Neural cell (in vitro differentiated cells): ENCODE results near the gene RASIP1. TPM values are rescaled to one million over a fixed set of nuclear protein-coding genes. Genes with fewer than 3 reads are reported as not detected.
A peak's percentile ranks its signal among the peaks of the same experiment; 100 is the strongest.

Experiments
- H2AFZ ChIP-seq: fragments of 200-600, 300-800 bp; sonication (generic), shearing (Covaris generic); 2 replicates; pipeline ENCODE4 v1.6.0; 2014; ENCODE audit warnings: low read depth, mild to moderate bottlenecking, antibody characterized with exemption, low read length, moderate library complexity
- H3F3A ChIP-seq: fragments of 200-600 bp; shearing (Covaris generic); 2 replicates; pipeline ENCODE4 v1.6.1; 2016; ENCODE audit warnings: mild to moderate bottlenecking, moderate library complexity, mixed read lengths, antibody characterized with exemption, low read length; ENCODE audit not compliant: insufficient read depth, poor library complexity, severe bottlenecking
- H3K27ac ChIP-seq: fragments of 200-600, 300-800 bp; sonication (generic), shearing (Covaris generic); 2 replicates; pipeline ENCODE4 v1.5.1; 2014; ENCODE audit warnings: mild to moderate bottlenecking, low read length, moderate library complexity
- H3K27me3 ChIP-seq: fragments of 300-800, 200-600 bp; sonication (generic), shearing (Covaris generic); 2 replicates; pipeline ENCODE4 v1.6.0; 2014; ENCODE audit warnings: mild to moderate bottlenecking, low read depth, low read length, moderate library complexity; ENCODE audit not compliant: insufficient read depth
- H3K36me3 ChIP-seq: fragments of 300-800, 200-600 bp; sonication (generic), shearing (Covaris generic); 2 replicates; pipeline ENCODE4 v1.5.1; 2014; ENCODE audit warnings: mild to moderate bottlenecking, antibody characterized with exemption, low read length, moderate library complexity; ENCODE audit not compliant: insufficient read depth
- H3K4me2 ChIP-seq: fragments of 300-800, 200-600 bp; sonication (generic), shearing (Covaris generic); 2 replicates; pipeline ENCODE4 v1.6.0; 2014; ENCODE audit warnings: mild to moderate bottlenecking, low read length
- H3K4me3 ChIP-seq: fragments of 300-800, 200-600 bp; sonication (generic), shearing (Covaris generic); 2 replicates; pipeline ENCODE4 v1.5.1; 2014; ENCODE audit warnings: mild to moderate bottlenecking, low read length, moderate library complexity
- H3K79me2 ChIP-seq: fragments of 200-600 bp; shearing (Covaris generic); replicated peaks from 2 replicates; pipeline ENCODE4 v1.6.0; 2014; ENCODE audit warnings: mild to moderate bottlenecking, low read length, moderate library complexity; ENCODE audit not compliant: insufficient read depth
- H3K9ac ChIP-seq: fragments of 300-800, 200-600 bp; sonication (generic), shearing (Covaris generic); 2 replicates; pipeline ENCODE4 v1.6.1; 2016; ENCODE audit warnings: mild to moderate bottlenecking, low read length, mixed read lengths
- H3K9me2 ChIP-seq: fragments of 200-600 bp; shearing (Covaris generic); 2 replicates; pipeline ENCODE4 v1.6.1; 2016; ENCODE audit warnings: mild to moderate bottlenecking, low read length, mixed read lengths; ENCODE audit not compliant: insufficient read depth
- H3K9me3 ChIP-seq: fragments of 200-600, 300-800 bp; sonication (generic), shearing (Covaris generic); 2 replicates; pipeline ENCODE4 v1.6.1; 2016; ENCODE audit warnings: mild to moderate bottlenecking, mixed run types, low read length, moderate library complexity, mixed read lengths
- H4K20me1 ChIP-seq: fragments of 200-600 bp; shearing (Covaris generic); 2 replicates; pipeline ENCODE4 v1.6.1; 2016; ENCODE audit warnings: mild to moderate bottlenecking, mixed run types; ENCODE audit not compliant: insufficient read depth
- CTCF ChIP-seq: fragments of 450-650 bp; IDR thresholded peaks from 2 replicates; pipeline ENCODE4 v1.5.1; 2014; ENCODE audit warnings: antibody characterized with exemption, mild to moderate bottlenecking, moderate library complexity; ENCODE audit not compliant: poor library complexity, severe bottlenecking
- EP300 ChIP-seq: fragments of 450-650 bp; conservative IDR thresholded peaks from 2 replicates; pipeline ENCODE4 v1.6.1; 2014; ENCODE audit warnings: antibody characterized with exemption, mild to moderate bottlenecking, moderate library complexity; ENCODE audit not compliant: poor library complexity, severe bottlenecking
- EZH2 ChIP-seq: fragments of 200-600, 300-800 bp; shearing (Covaris generic), sonication (generic); IDR thresholded peaks from 2 replicates; pipeline ENCODE4 v1.6.1; 2014; ENCODE audit warnings: antibody characterized with exemption, low read length, borderline replicate concordance, mild to moderate bottlenecking; ENCODE audit not compliant: insufficient read depth, poor library complexity, severe bottlenecking
- POLR2AphosphoS5 ChIP-seq: IDR thresholded peaks from 2 replicates; pipeline ENCODE4 v1.6.1; 2012
- RAD21 ChIP-seq: fragments of 450-650 bp; conservative IDR thresholded peaks from 2 replicates; pipeline ENCODE4 v1.6.1; 2014; ENCODE audit warnings: antibody characterized with exemption, mild to moderate bottlenecking, moderate library complexity
- REST ChIP-seq: IDR thresholded peaks from 2 replicates; pipeline ENCODE4 v1.6.1; 2012; ENCODE audit warnings: borderline replicate concordance
- TAF1 ChIP-seq: IDR thresholded peaks from 2 replicates; pipeline ENCODE4 v1.6.1; 2012; ENCODE audit warnings: low read depth
- polyA plus RNA-seq: library from polyadenylated mRNA; depleted of rRNA; stranded (reverse); fragments of >200 nt; gene quantifications from 2 replicates; pipeline ENCODE4 v1.2.3, GENCODE V29; 2014

RASIP1 gene
- polyA plus RNA-seq, 1 donor from 2014 or later, result not detected

- no peaks in the 10 kb centered on the region for H3F3A ChIP-seq
- H2AFZ ChIP-seq, result no peak within 1 kb of the TSS
- peak within 1 kb of the TSS; percentile 65 for H3K4me3 ChIP-seq
These were observed 12.3 kb upstream of the RASIP1 start, which contains the start of gene FUT1 for GRCh38 chr19:48752496-48753365. Gene FUT1 (minus strand): TSS chr19:48752641. CDS start chr19:48751281, 1,360 bp downstream.

GRCh38 chr19:48751845-48752495, 11.6 kb upstream of the RASIP1 start:
- no peaks in the 10 kb centered on the region for H3F3A ChIP-seq
- TF ChIP-seq TAF1 (no peak), EP300 (no peak), EZH2 (no peak), RAD21 (no peak), REST (no peak), POLR2AphosphoS5 (no peak)
- H4K20me1 ChIP-seq, result no peaks in the 10 kb centered on the region
- H3K27ac ChIP-seq, result no peak overlapping the region
- H3K9ac ChIP-seq, result no peak overlapping the region
- H3K27me3 ChIP-seq, result peaks cover 25% of the 10 kb centered on the region
- no peak overlapping the region for H2AFZ ChIP-seq
- H3K79me2 ChIP-seq, result no peaks in the 10 kb centered on the region
- no peak overlapping the region for H3K4me2 ChIP-seq
- no peaks in the 10 kb centered on the region for H3K9me3 ChIP-seq
- H3K4me3 ChIP-seq, result peak overlapping the region; percentile 65
- no peaks in the 10 kb centered on the region for H3K36me3 ChIP-seq
- H3K9me2 ChIP-seq, result no peaks in the 10 kb centered on the region

More at GRCh38 chr19:48752496-48753365, 12.3 kb upstream of the RASIP1 start, which contains the start of gene FUT1:
- TF ChIP-seq EZH2 (no peak), CTCF (peak; percentile 51)
- Histone ChIP-seq H3K27ac (no peak within 1 kb of the TSS), H3K9me3 (no peaks in the 10 kb centered on the region), H4K20me1 (no peaks in the 10 kb centered on the region), H3K4me2 (peak within 1 kb of the TSS; percentile 4), H3K79me2 (no peaks in the 10 kb centered on the region), H3K36me3 (no peaks in the 10 kb centered on the region), H3K9me2 (no peaks in the 10 kb centered on the region), H3K27me3 (peaks cover 25% of the 10 kb centered on the region), H3K9ac (peak within 1 kb of the TSS; percentile 36)
